HUDEP-2 (cell line): ENCODE results near the gene CEP126.
A peak's percentile ranks its signal among the peaks of the same experiment; 100 is the strongest.
"Not testable (repeated sequence)": the region's sequence is repeated elsewhere in the genome, so short reads cannot be mapped to it uniquely, and the experiment has no call there.

Experiments
- DNase-seq, 76 experiments: peaks; one replicate each; lab custom pipeline; 2025; ENCODE audit not compliant: unreplicated experiment in 76 of 76; lab: John Stamatoyannopoulos, UW

Gene CEP126

GRCh38 chr11:101929294-101929915 lies 14.6 kb downstream of the CEP126 start:
- DNase-seq: peak in 3 of 76 experiments; percentile 1 to 23 (median 4)

- no peak for DNase-seq
Observed at GRCh38 chr11:101931692-101932091, 16.9 kb downstream of the CEP126 start.

GRCh38 chr11:101940901-101941520 lies 26.2 kb downstream of the CEP126 start:
- DNase-seq: no peak

- DNase-seq: no peak
Observed at GRCh38 chr11:101944923-101945322, 30.1 kb downstream of the CEP126 start.

- DNase-seq: no peak
Observed at GRCh38 chr11:101945448-101945847, 30.6 kb downstream of the CEP126 start.

- DNase-seq: no peak
Observed at GRCh38 chr11:101949680-101950220, 34.9 kb downstream of the CEP126 start.

- DNase-seq: no peak
Observed at GRCh38 chr11:101955278-101955677, 40.5 kb downstream of the CEP126 start.

- no peak for DNase-seq
Observed at GRCh38 chr11:101955701-101956100, 40.9 kb downstream of the CEP126 start.

GRCh38 chr11:101960231-101960630 lies 45.4 kb downstream of the CEP126 start:
- DNase-seq: no peak

GRCh38 chr11:101964200-101964599 lies 49.4 kb downstream of the CEP126 start:
- not testable (repeated sequence) for DNase-seq

GRCh38 chr11:101974255-101974654 lies 59.4 kb downstream of the CEP126 start:
- no peak for DNase-seq

GRCh38 chr11:101974771-101975170 lies 60.0 kb downstream of the CEP126 start:
- DNase-seq: no peak

- DNase-seq: no peak
Observed at GRCh38 chr11:101975734-101976133, 60.9 kb downstream of the CEP126 start.

GRCh38 chr11:101987370-101987769 lies 72.6 kb downstream of the CEP126 start:
- DNase-seq: no peak

GRCh38 chr11:101993172-101993571 lies 78.4 kb downstream of the CEP126 start:
- no peak for DNase-seq

- not testable (repeated sequence) for DNase-seq
Observed at GRCh38 chr11:101994052-101994469, 79.3 kb downstream of the CEP126 start.

GRCh38 chr11:101996111-101996510 lies 81.3 kb downstream of the CEP126 start:
- DNase-seq: no peak

- no peak for DNase-seq
Observed at GRCh38 chr11:102001657-102002338, 87.0 kb downstream of the CEP126 start.

GRCh38 chr11:102004220-102004619 lies 89.4 kb downstream of the CEP126 start:
- no peak for DNase-seq

GRCh38 chr11:102005306-102005705 lies 90.5 kb downstream of the CEP126 start:
- no peak for DNase-seq

GRCh38 chr11:102006835-102007566 lies 92.2 kb downstream of the CEP126 start:
- DNase-seq: no peak
